OCI-LY7 (cell line): ENCODE results near the gene RAPGEF5.

Experiments used
- EZH2phosphoT487 ChIP-seq: fragments of 200-600 bp; sonication (generic); IDR thresholded peaks from 2 replicates; pipeline ENCODE4 v1.6.1; 2018; ENCODE audit warnings: low read depth, borderline replicate concordance, mild to moderate bottlenecking, mixed run types, antibody characterized with exemption, low read length, moderate library complexity, mixed read lengths
- TF ChIP-seq, protein P1 (sequence below): fragments of 200-600 bp; sonication (generic); conservative IDR thresholded peaks from 2 replicates; pipeline ENCODE4 v1.5.1; 2014; ENCODE audit warnings: mild to moderate bottlenecking, antibody characterized with exemption, low read length, moderate library complexity, mixed read lengths

DNA sequence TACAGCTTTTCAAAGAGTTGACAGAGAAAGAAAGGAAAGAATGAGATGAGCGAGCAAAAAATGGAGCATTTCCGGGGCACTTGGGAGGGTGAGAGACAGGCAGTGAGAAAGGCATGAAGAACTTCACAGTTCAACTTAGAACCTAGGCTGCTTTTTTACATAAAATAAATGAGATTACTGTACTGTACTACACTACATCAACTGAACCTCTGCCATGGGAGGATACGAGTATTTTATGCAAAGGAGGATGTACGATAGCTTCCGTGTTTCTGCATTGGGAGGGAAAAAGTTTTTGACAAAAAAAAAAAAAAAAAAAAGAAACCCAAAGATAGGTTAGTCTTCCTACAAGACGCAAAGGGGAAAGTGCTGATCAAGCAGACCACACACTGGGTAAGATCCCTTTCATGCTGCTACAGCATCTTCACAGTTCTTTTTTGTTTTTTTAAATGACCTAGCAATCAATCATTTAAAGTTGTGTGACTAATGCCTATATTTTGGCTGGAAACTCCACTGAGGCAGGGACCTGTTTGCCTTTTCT, 88.0 kb downstream of the RAPGEF5 start:
- TF ChIP-seq, protein P1, sequence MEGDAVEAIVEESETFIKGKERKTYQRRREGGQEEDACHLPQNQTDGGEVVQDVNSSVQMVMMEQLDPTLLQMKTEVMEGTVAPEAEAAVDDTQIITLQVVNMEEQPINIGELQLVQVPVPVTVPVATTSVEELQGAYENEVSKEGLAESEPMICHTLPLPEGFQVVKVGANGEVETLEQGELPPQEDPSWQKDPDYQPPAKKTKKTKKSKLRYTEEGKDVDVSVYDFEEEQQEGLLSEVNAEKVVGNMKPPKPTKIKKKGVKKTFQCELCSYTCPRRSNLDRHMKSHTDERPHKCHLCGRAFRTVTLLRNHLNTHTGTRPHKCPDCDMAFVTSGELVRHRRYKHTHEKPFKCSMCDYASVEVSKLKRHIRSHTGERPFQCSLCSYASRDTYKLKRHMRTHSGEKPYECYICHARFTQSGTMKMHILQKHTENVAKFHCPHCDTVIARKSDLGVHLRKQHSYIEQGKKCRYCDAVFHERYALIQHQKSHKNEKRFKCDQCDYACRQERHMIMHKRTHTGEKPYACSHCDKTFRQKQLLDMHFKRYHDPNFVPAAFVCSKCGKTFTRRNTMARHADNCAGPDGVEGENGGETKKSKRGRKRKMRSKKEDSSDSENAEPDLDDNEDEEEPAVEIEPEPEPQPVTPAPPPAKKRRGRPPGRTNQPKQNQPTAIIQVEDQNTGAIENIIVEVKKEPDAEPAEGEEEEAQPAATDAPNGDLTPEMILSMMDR = no peak
- no peak for TF ChIP-seq EZH2phosphoT487
